Measurements from ENCODE around the gene TNFRSF12A. TPM values are rescaled to one million over a fixed set of nuclear protein-coding genes. Genes with fewer than 3 reads are reported as not detected.

Gene TNFRSF12A
- total and polyA plus RNA-seq, 2 of the 13 experiments (the other 11 are each of a cell fraction or from before 2014, with no cell fraction given) = 61.9 to 66.0 TPM

- H3K9me3 ChIP-seq (ENCODE audit: low read length) = no peaks in the 10 kb centered on the region
- peak overlapping the region; percentile 96 for H3K4me2 ChIP-seq (ENCODE audit: low read depth, low read length)
- BruUV-seq (replicated peaks) = no TSS peak
- DNase-seq (ENCODE audit: low spot score) = peak; percentile 72
- in situ Hi-C loops (cut with HindIII; ENCODE audit: extremely low pct_ligation_motif_present, low pct_unique_long_range_greater_than_20kb) = no loop called here
- peak overlapping the region; percentile 87 for H3K27ac ChIP-seq (ENCODE audit: extremely low read length, insufficient read depth, low read length)
- H4K20me1 ChIP-seq (ENCODE audit: insufficient read depth, low read length) = no peaks in the 10 kb centered on the region
- POLR2A ChIA-PET = interaction anchor here (0.7 to 3.9 kb wide), 17 partner anchors 9 to 230 kb away, joined by 3 to 48 read pairs (median 6); partner anchors contain the start of genes FLYWCH1, FLYWCH2, HCFC1R1 and KREMEN2
- CTCF ChIA-PET (ENCODE audit: low intra/inter-chr PET ratio, low total read pairs) = no interaction called here
- ATAC-seq = peak; percentile 61
- H3K36me3 ChIP-seq (replicated peaks in 1 of 2; ENCODE audit: control insufficient read depth in 1 of 2, insufficient read depth in 2 of 2, low read length in 2 of 2) = peaks cover 0 to 4% of the 10 kb centered on the region in 2 experiments; a peak in 1 of 5 replicates
- intact Hi-C loops (cut with micrococcal nuclease; ENCODE audit: unreplicated experiment) = no loop called here
- FAIRE-seq = peak; percentile 92
- no peak overlapping the region for H2AFZ ChIP-seq (ENCODE audit: low read length)
- WGBS (ENCODE audit: low lambda C conversion rate) = 1% methylated on average over 31 of the region's 33 CpGs
- H3K4me1 ChIP-seq (ENCODE audit: insufficient read depth, low read length) = peaks cover 26% of the 10 kb centered on the region
- peaks cover 8% of the 10 kb centered on the region for H3K79me2 ChIP-seq (ENCODE audit: insufficient read depth, low read length)
- H3K27me3 ChIP-seq (ENCODE audit: control insufficient read depth in 1 of 2, insufficient read depth in 2 of 2, low read length in 2 of 2) = peaks cover 8 to 20% of the 10 kb centered on the region in 2 experiments; a peak in 4 of 5 replicates
- peak overlapping the region; percentile 86 to 95 (median 88) for H3K4me3 ChIP-seq (replicated peaks in 1 of 3; ENCODE audit: insufficient read depth in 1 of 3, low read depth in 2 of 3, low read length in 3 of 3)
- H3K9ac ChIP-seq (ENCODE audit: insufficient read depth, low read depth, low read length) = peak overlapping the region; percentile 94
- TF ChIP-seq GABPA (IDR thresholded peaks at IDR 0.05; ENCODE audit: low read depth, low read length) (peak; percentile 51), GABPA (CRISPR knock-in tag; IDR thresholded peaks at IDR 0.05; ENCODE audit: low read depth) (peak; percentile 89), KLF9 (CRISPR knock-in tag; IDR thresholded peaks at IDR 0.05; ENCODE audit: low read depth) (peak; percentile 28; the same call in 1 of the 2 replicates), JUNB (CRISPR knock-in tag; IDR thresholded peaks at IDR 0.05; ENCODE audit: borderline replicate concordance) (no peak), GFI1 (CRISPR knock-in tag; IDR thresholded peaks at IDR 0.05; ENCODE audit: borderline replicate concordance) (peak; percentile 39; the same call in 1 of the 2 replicates), ZSCAN22 (CRISPR knock-in tag; IDR thresholded peaks at IDR 0.05) (no peak), SPEN (CRISPR knock-in tag; IDR thresholded peaks at IDR 0.05; ENCODE audit: low read depth) (no peak; the same call in 1 of the 2 replicates), MIXL1 (CRISPR knock-in tag; IDR thresholded peaks at IDR 0.05) (peak; percentile 38; the same call in 1 of the 2 replicates), NR2F6 (IDR thresholded peaks at IDR 0.05) (no peak), NR2F6 (CRISPR knock-in tag; IDR thresholded peaks at IDR 0.05) (peak; percentile 45), SALL2 (CRISPR knock-in tag; IDR thresholded peaks at IDR 0.05) (no peak), ZFY (CRISPR knock-in tag; IDR thresholded peaks at IDR 0.05) (no peak), MIER2 (CRISPR knock-in tag; IDR thresholded peaks at IDR 0.05) (no peak), ZNF589 (CRISPR knock-in tag; conservative IDR thresholded peaks at IDR 0.05) (no peak), E2F5 (CRISPR knock-in tag; conservative IDR thresholded peaks at IDR 0.05) (no peak), ZFP91 (CRISPR knock-in tag; IDR thresholded peaks at IDR 0.05; ENCODE audit: borderline replicate concordance) (peak; percentile 45; the same call in 1 of the 2 replicates), NFE2L1 (CRISPR knock-in tag; IDR thresholded peaks at IDR 0.05; ENCODE audit: borderline replicate concordance) (no peak), YEATS2 (CRISPR knock-in tag; IDR thresholded peaks at IDR 0.05; ENCODE audit: borderline replicate concordance) (no peak), ZBTB25 (CRISPR knock-in tag; IDR thresholded peaks at IDR 0.05) (peak; percentile 56), ZNF513 (CRISPR knock-in tag; conservative IDR thresholded peaks at IDR 0.05) (no peak)
Observed at GRCh38 chr16:2981177-2981898, 38.8 kb upstream of the TNFRSF12A start.

Measured in HepG2 (cell line).